T follicular helper cell (primary cell): ENCODE data around the gene CD99.
"Not testable (repeated sequence)": the region's sequence is repeated elsewhere in the genome, so short reads cannot be mapped to it uniquely, and the experiment has no call there.

Source experiments
- DNase-seq: peaks from one replicate; pipeline ENCODE4 v3.0.0-alpha.2; 2020; ENCODE audit warnings: low read depth

The CD99 gene

GRCh38 chrX:2675657-2676200 is 15.4 kb upstream of the CD99 start:
- not testable (repeated sequence) for DNase-seq

- DNase-seq: no peak
These were observed 14.1 kb upstream of the CD99 start for GRCh38 chrX:2676794-2677675.

GRCh38 chrX:2677764-2678163 is 13.3 kb upstream of the CD99 start:
- DNase-seq: no peak

- no peak for DNase-seq
These were observed 12.5 kb upstream of the CD99 start for GRCh38 chrX:2678583-2678982.

- DNase-seq: no peak
These were observed 11.3 kb upstream of the CD99 start for GRCh38 chrX:2679534-2680485.

- DNase-seq: no peak
These were observed 10.4 kb upstream of the CD99 start for GRCh38 chrX:2680486-2681348.

GRCh38 chrX:2682565-2683177 is 8.4 kb upstream of the CD99 start:
- DNase-seq: no peak

- DNase-seq: no peak
These were observed 6.8 kb upstream of the CD99 start for GRCh38 chrX:2684256-2684655.

- no peak for DNase-seq
These were observed 5.2 kb upstream of the CD99 start for GRCh38 chrX:2685886-2686285.

- DNase-seq: no peak
These were observed 1.1 kb upstream of the CD99 start for GRCh38 chrX:2689773-2690666.

- DNase-seq: no peak
These were observed 587 bp downstream of the CD99 start for GRCh38 chrX:2691543-2692220.

GRCh38 chrX:2692221-2693112 is 1.4 kb downstream of the CD99 start:
- DNase-seq: no peak

- no peak for DNase-seq
These were observed 2.3 kb downstream of the CD99 start for GRCh38 chrX:2693113-2694002.

GRCh38 chrX:2694914-2695267 is 3.8 kb downstream of the CD99 start:
- DNase-seq: no peak

- DNase-seq: no peak
These were observed 5.7 kb downstream of the CD99 start for GRCh38 chrX:2696698-2697215.

GRCh38 chrX:2697306-2697705 is 6.2 kb downstream of the CD99 start:
- DNase-seq: no peak

- DNase-seq: no peak
These were observed 6.7 kb downstream of the CD99 start for GRCh38 chrX:2697741-2698299.
